IPS-NIHi7 (cell line): ENCODE data around the gene ARMH3.

ENCODE experiments used
- DNase-seq: peaks from one replicate; pipeline ENCODE4 v3.0.0; 2012; ENCODE audit warnings: mixed read lengths; ENCODE audit errors: extremely low spot score

The ARMH3 gene

DNA sequence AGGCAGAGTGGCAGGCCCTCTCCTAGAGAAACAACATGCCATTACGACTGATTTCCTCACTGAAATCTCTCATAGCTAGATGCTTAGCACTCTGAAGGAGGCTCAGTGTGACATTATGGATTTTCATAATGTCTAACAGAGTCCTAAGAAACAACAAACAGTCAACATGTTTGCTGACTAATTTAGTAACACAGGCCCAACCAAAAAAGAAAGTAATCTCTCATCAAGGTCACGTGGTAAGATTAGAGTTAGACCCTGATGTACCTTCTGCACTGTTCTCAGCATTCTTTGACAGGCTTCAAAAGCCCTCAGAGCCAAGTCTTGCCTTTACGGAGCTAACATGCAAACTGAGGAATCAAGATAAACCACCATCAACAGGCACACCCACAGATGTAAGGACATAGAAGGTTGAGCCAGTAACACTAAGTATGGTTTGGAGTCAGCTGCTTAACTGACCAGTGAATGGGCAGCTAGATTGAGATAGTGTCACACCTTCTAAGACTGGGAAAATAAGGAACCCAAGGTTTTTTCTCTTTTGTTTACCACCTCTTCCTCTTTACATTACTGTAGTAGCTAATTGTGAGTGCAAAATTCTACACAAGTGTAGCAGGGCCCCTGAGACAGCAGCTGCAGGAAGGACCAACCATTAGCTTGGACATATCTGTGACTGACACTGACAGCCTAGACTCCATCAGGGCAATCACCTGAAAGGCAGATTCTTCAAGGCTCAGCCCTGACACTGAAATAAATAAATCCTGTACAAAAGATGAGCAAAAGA lies 197.1 kb downstream of the ARMH3 start:
- no peak for DNase-seq

DNA sequence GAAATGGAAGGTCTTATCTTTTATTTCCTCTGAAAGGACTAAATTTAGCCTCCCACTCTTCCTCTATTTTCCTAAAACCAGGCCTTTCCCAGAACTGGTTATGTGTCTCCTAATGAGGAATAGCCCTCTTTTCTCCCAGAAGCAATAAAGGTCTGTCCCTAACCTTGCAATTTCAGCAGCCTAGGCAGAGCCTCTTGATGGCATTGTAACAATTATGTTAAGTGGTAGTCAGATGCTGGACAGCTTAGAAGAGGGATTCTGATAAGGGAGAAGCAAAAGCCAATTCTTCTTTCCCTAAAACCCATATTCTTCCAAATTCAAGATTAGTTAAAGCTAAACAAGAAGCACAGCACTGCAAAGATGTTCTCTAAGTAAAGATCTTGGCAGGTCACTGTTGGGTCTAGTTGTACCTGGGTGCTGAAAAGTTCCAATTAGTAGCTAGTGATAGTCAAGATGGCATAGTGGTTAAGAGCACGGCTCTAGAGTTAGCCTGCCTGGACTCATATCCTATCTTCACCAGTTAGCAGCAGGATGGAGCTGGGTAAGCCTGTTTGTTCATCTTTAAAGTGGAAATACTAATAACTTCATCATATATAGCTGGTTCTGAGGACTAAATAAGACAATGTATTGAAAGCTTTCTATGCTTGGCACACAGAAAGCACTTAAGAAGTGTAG lies 198.0 kb downstream of the ARMH3 start:
- DNase-seq: no peak

DNA sequence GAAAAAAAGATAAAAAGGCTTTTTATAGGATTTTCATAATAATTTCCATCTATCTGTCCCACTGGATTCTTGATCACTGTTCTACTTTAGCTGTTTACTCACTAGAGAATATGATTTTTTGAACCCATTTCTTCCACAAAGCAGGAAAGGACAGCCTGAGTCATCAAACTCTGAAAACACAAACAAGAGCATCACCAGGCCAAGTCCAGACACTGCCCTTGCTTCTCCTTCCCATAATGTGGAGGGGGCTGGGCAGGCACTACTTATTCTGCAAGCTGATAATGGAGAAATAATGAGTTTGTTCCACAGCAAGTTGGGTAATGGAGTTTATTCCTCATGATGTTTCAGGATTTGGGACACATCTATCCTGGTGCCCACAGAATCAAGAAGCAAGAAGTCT lies 199.3 kb downstream of the ARMH3 start:
- no peak for DNase-seq

DNA sequence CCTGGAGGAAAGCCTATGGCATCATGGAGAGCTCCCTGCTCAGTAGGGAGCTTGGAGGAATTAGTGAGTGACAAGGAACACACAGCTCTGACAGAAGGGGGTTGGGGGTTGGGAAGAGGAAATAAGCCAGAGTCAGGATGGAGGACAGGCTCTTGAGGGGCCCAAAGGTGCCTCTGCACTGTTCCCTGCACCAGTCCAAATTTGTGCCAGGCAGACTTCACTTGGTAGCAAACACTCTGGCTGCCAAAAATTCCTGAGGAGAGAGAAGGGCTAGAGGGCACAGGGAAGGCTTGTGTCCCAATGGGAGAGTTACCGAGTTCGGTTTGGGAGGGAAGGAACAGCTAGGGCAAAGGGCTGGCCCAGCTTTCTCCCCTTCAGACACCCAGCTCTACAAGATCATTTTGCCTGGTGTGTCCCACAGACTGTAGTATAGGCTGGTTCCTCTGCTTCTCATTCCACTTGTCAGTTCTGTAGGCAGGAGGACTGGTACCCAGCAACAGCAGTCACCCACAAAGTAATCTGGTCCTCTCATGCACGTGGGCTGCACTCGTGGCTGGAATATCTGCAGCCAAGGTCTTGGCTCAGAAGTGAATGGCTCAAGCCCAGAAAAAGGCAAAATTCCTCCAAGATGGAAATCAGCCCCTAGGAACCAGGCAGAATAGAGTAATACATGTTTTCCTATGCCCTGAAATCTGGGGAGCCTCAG lies 204.4 kb downstream of the ARMH3 start:
- no peak for DNase-seq

DNA sequence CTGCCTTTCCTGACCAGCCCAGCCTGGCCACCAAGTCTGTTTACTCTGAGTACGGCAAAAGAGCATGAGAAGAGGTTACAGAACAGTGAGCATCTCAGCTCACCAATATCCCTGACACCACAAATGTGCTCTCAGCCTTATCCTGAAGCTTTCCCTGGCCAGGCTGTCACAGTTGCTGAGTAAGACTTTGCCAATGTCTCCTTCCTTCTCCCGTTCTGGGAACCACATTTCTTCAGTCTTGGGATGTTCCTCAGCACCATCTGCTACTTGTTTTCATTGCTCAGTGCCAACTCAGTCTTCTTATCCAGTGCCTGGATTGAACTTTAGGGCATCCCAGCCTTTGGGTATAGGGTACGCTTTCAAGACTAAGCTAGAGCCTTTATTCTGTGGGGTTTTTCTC lies 205.2 kb downstream of the ARMH3 start:
- DNase-seq: no peak

DNA sequence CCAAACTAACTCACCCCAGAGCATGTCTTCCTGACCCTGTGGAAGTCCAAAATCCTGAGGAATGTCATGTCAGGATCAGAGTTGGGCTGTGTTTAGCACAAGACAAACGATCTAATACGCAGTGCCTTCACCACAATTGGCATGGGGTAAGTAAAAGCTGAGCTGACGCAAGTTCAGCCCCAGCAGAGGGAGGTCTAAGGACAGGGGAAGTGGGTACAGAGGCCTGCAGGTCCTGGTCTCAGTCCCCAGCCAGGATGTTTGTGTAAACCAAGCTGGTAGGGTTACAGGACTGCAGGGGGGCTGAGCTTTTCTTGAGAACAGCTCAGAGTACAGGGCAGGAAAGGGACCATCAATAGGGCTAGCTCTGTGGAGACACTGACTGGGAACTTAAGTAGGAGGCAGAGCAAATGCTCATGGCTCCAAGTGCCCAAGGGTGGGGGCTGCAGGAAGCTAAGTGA lies 207.1 kb downstream of the ARMH3 start:
- DNase-seq: no peak

DNA sequence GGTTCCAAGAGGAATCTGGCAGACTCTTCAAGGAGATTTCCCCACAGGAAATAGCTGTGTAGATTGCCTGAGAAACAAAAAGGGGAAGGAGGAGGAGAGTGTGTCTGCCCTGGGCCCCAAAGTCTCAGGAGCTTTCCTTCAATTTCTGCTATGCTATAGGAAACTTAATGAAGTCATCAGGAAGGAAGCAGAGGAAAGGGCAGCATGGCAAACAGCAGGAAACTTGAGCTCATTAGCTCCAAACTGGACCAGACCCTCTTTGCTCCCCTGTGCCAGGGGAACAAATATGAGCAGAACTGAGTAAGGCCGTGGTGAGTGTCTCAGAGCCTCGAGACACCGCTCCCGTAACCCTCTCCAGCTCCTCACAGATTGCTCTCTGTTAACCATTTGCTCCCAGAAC lies 207.6 kb downstream of the ARMH3 start:
- no peak for DNase-seq

DNA sequence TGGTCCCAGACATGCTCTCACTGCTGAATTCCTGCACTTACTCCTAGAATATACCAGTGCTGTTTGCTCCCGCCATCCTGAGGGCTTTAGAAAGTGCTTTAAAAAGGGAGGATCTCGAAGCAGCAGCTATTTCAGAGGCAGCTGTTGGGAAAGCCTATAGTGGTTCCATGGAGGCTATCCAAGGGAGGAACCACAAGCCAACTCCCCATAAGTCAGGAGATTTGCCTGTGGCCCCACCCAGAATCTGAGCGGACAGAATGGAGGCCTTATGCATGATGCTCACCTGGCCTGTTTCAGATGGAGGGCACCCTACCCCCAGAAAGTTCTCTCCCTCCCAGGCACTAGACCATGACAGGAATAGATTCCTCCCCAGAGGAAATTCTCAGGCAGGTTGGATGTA lies 210.1 kb downstream of the ARMH3 start:
- DNase-seq: no peak

DNA sequence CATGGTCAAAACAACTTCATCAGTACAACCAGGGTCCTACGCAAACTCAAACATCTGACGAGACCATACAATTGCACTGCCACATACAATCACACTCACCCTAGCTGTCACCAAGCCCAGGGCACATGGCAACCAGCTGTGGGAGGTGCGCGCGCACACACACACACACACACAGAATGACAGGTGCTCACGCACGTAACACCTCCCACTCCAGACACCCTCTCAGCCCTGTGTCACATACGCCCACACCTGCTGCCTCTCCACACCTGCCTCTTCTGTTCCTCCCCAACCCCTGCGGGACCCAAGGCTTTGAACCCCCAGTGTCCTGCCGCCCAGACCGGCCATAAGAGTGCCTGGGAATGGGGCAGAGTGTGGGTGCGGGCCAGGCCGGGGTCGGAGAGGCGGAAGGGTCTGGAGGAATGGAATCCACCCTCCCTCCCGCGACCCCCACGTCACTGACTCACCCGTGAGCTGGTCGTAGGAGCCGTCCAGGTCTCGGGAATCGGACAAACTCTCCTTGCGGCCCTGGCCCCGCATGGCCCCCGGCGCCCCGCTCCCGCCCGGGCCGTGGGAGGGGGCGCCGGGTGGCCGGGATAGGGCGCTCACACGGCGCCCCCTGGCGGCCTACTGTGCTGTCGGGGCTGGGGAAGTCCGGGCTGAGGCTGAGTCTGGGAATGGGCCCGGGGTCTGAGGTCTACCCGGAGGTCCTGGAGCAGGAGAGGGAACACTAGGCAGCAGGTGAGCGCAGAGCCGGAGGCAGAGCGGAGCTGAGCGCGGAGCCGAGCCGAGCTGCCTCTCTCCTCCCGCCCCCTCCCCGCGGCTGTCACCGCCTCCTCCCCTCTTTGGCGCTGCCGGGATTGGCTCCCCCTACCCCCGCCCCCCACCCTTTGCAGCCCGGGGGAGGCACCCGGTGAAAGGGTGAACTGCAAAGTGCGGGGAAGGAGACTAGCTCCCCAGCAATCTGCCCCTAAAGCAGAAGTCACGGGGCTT lies 212.6 kb downstream of the ARMH3 start, which contains the start of gene KCNIP2:
KCNIP2 (minus strand) TSS at position 769 of the 990 bp plus-strand sequence; CDS start at position 537, 232 bp downstream.
- peak; percentile 89 for DNase-seq

DNA sequence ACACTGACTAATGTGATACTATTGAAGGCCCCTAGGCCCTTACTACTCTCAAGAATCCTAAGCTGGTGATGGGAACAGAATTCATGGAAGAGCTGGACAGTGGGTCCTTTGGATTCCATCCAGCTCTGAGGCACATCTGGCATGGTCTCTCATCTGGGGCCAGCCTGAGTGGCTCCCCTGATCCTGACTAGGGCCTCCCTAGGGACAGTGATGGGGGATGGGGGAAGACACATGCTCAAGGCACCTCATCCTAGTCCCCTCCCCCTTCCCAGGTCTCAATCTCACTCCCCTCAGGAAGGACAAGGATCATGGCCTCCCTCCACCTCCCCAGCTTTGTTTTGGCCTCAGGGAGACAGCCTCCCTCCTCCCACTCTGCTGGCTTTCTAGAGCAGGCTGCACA lies 214.1 kb downstream of the ARMH3 start:
- no peak for DNase-seq

DNA sequence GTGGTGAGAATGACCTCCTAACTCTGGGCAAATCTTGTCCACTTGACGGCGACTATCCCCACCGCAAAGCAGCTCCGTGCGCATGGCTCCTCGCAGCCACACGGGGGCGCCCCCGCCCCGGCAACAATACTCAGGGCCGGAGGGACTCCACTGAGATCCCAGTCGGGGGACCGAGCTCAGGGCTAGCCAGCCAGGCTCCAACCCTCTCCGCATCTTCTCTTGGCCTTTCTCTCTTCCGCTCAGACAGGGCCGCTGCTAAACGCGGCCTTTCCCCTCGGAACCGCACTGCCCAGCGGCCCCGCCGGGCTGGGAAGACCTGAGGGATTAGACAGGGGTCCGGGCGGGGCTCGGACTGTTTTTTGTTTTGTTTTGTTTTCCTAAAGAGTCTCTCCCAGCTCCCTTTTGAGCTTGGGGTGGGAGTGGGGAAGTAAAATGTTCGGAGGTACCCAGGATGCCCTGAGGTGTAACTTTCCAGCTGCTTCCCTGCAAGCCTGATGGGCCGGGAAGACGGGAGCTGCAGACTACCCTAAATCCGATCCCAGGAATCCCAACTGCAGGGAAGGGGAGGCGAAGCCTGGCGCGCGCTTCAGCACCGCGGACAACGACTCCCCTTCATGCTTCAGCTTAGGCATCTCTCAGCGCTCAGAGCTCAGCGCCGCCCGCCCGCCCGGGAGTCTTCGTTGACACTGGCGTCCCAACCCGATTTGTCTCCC lies 215.1 kb downstream of the ARMH3 start:
- DNase-seq: peak; percentile 83

DNA sequence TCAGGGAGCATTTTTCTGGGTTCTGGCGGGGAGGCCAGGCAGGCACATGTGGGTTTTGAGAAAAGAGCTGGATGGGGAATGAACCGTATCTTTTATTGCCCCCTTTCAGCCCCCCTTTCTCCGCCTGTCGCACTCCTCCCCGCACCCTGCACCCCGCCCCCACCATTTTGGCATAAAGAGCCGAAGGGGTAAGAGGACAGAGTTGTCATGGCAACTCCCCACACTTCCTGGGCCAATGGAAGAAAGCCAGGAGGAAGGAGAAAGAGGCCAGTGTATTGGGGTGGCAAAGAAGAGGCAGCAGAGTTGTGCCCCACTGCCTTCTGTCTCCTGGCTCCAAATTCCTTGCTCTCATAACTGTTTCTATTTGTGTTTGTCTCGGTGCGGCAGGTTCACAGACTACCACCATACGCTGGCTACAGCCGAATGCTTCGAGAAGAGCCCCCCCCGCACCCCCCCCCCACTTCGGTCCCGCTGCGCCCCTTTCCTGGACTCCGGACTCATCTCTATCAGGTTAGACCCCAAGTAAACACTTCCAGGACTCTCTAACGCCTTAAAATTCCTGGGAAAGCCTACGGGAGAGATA lies 215.8 kb downstream of the ARMH3 start:
- DNase-seq: peak; percentile 46

DNA sequence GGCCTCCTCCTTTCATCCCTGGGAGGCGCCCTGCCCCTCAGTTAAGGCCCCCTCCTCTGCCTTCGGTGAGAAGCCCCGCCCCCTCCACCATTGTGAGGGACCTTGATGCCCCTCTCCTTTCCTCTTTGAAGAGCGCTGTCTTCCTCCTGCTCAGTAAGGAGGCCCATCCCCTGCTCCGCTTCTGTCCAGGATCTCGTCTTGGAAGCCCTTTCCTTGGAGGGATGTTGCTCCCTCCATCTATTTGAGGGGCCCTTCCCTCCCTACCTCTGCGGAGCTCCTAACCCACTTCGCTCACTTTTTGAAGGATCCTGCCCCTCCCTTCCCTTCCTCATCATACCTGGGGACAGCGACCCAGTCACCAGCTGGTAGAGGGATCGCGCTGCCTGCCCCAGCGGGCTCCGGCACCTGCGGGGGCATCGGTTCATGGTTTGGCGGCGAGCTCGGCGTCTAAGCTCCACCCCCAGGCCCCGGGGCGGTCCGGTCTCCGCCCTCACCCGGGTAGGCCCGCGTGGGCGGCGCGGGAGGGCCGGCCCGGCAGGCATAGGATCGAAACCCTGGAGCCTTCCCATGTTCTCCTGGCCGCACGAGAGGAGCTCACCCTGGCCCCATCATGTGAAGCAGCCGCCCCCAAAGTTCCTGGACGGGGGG lies 216.4 kb downstream of the ARMH3 start:
- DNase-seq: peak; percentile 81

DNA sequence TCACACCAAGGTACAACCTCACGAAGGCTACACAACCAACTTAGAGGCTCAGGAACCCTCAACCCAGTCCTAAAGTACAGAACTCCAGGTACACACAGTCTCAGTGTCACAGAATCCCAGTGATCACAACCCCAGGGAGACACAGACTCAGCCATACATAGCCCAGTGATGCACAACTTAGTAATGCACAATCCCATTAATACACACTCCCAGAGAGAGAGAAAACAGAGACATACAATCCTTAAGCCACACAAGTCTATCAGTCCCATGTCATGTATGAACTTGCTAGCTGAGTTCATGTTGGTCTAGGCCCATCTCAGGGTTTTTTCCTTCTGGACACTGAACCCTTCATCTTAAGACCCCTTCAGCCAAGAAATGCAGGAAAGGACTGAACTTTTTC lies 217.0 kb downstream of the ARMH3 start:
- DNase-seq: no peak

DNA sequence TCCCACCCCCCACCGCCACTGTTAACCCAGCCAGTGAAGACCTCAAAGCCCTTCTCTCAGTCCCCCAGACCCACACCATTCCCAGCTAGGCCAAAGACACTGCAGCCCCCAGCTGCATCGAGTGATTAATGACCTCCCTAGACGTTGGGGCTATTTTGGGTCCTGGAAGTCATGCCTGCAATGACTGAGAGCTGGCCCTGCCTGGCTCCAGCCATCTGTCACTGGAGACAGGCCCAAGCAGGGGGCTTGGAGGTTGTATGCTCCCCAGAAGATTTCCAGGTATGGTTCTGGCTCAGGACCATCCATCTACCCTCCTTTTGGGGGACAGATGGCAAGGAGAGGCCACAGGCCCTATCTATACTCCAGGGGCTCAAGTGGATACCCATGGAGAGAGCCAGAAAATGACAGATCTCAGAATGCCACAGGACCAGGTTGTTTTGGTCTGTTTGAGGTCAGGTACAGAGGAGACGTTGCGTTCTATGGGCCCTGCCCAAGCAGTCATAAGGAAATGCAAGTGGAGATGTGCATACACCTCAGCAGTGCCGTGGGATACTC lies 217.5 kb downstream of the ARMH3 start:
- DNase-seq: no peak

DNA sequence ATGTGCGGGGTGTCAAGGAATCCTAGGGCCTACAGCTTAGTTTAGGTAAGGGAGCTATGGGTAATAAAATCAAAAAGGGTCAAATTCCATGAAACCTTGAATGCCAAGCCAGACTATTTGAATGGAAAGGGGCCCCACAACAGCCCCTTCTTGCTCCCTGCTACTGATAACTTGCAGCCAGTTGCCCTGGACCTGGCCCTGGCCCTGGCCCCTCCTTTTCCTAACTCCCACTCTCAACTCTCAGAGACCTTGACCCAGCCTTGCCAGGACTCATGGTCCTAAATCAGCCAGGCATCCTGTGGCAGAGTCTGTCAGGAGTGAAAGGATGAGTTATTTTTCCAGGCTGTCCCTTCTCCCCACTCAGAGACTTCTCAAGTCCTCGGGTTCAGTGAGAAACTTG lies 218.2 kb downstream of the ARMH3 start:
- no peak for DNase-seq

DNA sequence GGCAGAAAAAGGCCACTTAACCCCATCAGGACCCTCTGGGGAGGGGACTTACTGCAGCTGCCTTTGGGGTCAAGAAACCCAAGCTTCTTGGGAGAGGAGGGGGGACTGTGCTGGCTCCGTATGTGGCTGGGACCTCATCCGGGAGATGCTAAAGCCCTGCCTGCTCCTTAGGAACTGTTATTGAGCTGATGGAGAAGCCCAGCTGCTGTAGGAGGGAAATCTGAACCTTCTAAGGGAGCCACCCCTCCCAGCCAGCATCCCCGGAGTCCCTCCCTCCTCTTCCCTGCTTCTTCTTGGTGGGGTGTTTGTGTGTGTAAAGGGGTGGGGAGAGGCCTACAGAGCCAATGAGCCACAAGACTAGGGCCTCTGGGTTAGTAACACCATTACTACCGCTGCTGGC lies 220.6 kb downstream of the ARMH3 start:
- DNase-seq: no peak

DNA sequence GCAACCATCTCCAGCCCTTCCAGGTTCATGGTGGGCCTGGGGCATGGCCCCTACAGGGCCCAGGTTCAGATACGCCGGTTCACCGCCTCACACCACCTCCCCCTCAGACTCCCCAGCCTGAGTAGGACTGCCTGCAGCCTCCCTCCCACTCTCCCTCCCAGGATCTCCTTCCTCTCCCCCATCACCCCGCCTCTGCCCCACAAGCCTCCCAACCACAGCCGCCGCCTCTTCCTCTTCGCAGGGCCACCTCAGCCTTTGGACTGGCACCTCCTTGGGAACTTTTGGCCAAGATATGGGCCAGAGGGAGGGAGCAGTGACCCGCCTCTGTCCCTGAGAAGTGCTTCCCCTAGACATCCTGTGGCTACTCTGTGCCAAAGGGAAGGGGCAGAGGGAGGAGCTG lies 221.6 kb downstream of the ARMH3 start:
- no peak for DNase-seq

DNA sequence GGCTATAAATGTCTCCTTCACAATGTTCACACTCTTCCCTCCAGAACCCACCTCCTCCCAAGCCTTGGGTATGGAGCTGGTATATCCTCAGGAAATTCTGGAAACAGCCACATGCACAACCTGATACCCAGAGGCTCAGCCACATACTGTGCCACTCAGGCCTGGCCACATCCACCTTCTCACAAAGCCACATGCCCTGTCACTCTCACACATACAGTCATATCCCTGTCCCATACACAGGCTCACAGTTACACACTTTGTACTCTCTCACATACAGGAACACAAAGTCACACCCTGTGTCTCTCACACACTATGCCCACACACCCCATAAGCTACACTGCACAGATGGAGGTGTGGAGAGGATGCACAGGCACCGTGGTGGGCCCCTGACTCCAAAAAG lies 222.5 kb downstream of the ARMH3 start:
- DNase-seq: no peak
